ENCODE data around the gene ZMIZ1. TPM values are rescaled to one million over a fixed set of nuclear protein-coding genes. Genes with fewer than 3 reads are reported as not detected.

ZMIZ1 gene
- total RNA-seq, 2 experiments from 2014 or later, result 14.6 to 15.5 TPM

GRCh38 chr10:79116801-79117723 lies 48.3 kb downstream of the ZMIZ1 start:
- Mint-ChIP-seq H3K4me3 (no peak overlapping the region), H3K27ac (no peak overlapping the region), H3K9me3 (no peaks in the 10 kb centered on the region), H3K4me1 (ENCODE audit: low read depth) (peaks cover 42% of the 10 kb centered on the region), H3K27me3 (no peaks in the 10 kb centered on the region), H3K36me3 (ENCODE audit: low read depth) (peaks cover 7% of the 10 kb centered on the region)
- H3K4me1 ChIP-seq (ENCODE audit: insufficient read depth, low read length), result peaks cover 22% of the 10 kb centered on the region
- ChIA-PET CTCF (no interaction called here), POLR2A (no interaction called here)
- H3K9me3 ChIP-seq (ENCODE audit: control insufficient read depth in 1 of 2, insufficient read depth in 1 of 2, low read length in 2 of 2), result no peaks in the 10 kb centered on the region
- no peaks in the 10 kb centered on the region for H3K27me3 ChIP-seq (ENCODE audit: control insufficient read depth in 1 of 2, insufficient read depth in 2 of 2, low read length in 2 of 2)
- no peak overlapping the region for H3K27ac ChIP-seq (ENCODE audit: low read depth in 1 of 2, low read length in 2 of 2)
- no peak for TF ChIP-seq CTCF (IDR thresholded peaks at IDR 0.05)
- H3K36me3 ChIP-seq (ENCODE audit: insufficient read depth, low read length), result peaks cover 14% of the 10 kb centered on the region
- intact Hi-C loops (cut with DNase I, micrococcal nuclease), result no loop called here
- no peak overlapping the region for H3K4me3 ChIP-seq (ENCODE audit: low read length)
- DNase-seq, result peak in 2 of 14 experiments; percentile 19 to 34
- no peak for ATAC-seq (ENCODE audit: poor library complexity)

- no peak overlapping the region for H3K27ac ChIP-seq (ENCODE audit: low read depth in 1 of 2, low read length in 2 of 2)
- H3K4me1 Mint-ChIP-seq (ENCODE audit: low read depth), result peaks cover 35% of the 10 kb centered on the region
- peaks cover 14% of the 10 kb centered on the region for H3K36me3 ChIP-seq (ENCODE audit: insufficient read depth, low read length)
These were observed 49.8 kb downstream of the ZMIZ1 start for GRCh38 chr10:79118286-79119202.

More at GRCh38 chr10:79118286-79119202, 49.8 kb downstream of the ZMIZ1 start:
- intact Hi-C loops (cut with DNase I, micrococcal nuclease), result no loop called here
- H3K36me3 Mint-ChIP-seq (ENCODE audit: low read depth), result peaks cover 7% of the 10 kb centered on the region
- no peaks in the 10 kb centered on the region for H3K27me3 ChIP-seq (ENCODE audit: control insufficient read depth in 1 of 2, insufficient read depth in 2 of 2, low read length in 2 of 2)
- H3K9me3 ChIP-seq (ENCODE audit: control insufficient read depth in 1 of 2, insufficient read depth in 1 of 2, low read length in 2 of 2), result no peaks in the 10 kb centered on the region
- peaks cover 22% of the 10 kb centered on the region for H3K4me1 ChIP-seq (ENCODE audit: insufficient read depth, low read length)
- H3K4me3 ChIP-seq (ENCODE audit: low read length), result no peak overlapping the region
- TF ChIP-seq CTCF (IDR thresholded peaks at IDR 0.05), result no peak
- ChIA-PET POLR2A (no interaction called here), CTCF (no interaction called here)
- H3K27me3 Mint-ChIP-seq, result no peaks in the 10 kb centered on the region
- no peak for DNase-seq
- H3K9me3 Mint-ChIP-seq, result no peaks in the 10 kb centered on the region
- no peak overlapping the region for H3K27ac Mint-ChIP-seq
- H3K4me3 Mint-ChIP-seq, result no peak overlapping the region
- ATAC-seq (ENCODE audit: poor library complexity), result no peak

Data from CD4-positive, alpha-beta T cell (primary cell).